Inferior parietal cortex (tissue), 1 donor: Measurements from ENCODE around the gene ADAMTS17.
A peak's percentile ranks its signal among the peaks of the same experiment; 100 is the strongest.

ENCODE experiments used
- DNase-seq: peaks from one replicate; pipeline ENCODE4 v3.0.0-alpha.2; 2016; ENCODE audit errors: extremely low spot score

ADAMTS17 gene, protein sequence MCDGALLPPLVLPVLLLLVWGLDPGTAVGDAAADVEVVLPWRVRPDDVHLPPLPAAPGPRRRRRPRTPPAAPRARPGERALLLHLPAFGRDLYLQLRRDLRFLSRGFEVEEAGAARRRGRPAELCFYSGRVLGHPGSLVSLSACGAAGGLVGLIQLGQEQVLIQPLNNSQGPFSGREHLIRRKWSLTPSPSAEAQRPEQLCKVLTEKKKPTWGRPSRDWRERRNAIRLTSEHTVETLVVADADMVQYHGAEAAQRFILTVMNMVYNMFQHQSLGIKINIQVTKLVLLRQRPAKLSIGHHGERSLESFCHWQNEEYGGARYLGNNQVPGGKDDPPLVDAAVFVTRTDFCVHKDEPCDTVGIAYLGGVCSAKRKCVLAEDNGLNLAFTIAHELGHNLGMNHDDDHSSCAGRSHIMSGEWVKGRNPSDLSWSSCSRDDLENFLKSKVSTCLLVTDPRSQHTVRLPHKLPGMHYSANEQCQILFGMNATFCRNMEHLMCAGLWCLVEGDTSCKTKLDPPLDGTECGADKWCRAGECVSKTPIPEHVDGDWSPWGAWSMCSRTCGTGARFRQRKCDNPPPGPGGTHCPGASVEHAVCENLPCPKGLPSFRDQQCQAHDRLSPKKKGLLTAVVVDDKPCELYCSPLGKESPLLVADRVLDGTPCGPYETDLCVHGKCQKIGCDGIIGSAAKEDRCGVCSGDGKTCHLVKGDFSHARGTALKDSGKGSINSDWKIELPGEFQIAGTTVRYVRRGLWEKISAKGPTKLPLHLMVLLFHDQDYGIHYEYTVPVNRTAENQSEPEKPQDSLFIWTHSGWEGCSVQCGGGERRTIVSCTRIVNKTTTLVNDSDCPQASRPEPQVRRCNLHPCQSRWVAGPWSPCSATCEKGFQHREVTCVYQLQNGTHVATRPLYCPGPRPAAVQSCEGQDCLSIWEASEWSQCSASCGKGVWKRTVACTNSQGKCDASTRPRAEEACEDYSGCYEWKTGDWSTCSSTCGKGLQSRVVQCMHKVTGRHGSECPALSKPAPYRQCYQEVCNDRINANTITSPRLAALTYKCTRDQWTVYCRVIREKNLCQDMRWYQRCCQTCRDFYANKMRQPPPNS

DNA sequence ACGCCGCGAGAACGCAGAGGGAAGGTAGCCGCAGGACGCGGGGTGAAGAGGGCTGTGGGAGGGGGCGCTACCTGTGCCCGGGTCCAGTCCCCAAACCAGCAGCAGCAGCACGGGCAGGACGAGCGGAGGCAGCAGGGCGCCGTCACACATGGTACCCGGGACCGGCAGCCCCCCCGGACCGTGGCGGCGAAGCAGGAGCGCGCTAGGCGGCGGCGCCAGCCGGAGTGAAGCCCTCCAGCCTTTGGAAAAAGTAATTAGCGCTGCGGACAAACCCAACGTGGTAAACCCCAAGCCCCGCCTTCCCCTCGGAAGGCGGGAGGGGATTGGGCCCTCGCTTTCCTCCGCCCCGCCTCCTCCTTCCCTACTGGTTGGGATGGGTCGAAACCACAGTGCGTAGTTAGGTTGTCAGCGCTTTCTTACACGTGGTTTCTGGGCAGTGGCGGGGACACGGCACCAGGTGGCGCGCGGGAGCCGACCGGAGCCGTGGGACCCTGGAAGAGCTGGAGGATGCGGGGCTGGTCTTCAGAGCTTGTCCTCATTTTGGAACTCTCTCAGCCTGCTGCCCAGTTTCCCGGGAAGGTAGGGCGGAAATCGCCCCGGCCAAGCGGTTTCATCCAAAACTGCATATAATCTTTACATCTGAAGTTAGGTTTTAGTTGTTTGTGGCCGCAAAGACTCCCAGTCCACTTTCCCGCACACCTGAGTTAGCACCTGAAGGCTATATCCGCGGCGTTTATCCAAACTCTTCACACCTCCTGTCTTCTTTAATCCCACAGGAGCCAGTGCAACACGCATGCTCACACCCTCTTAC, at the start of gene ADAMTS17:
Gene ADAMTS17 (minus strand): TSS at position 226 of the 811 bp plus-strand sequence. CDS start 76 bp downstream, at position 150.
- DNase-seq: peak; percentile 94

DNA sequence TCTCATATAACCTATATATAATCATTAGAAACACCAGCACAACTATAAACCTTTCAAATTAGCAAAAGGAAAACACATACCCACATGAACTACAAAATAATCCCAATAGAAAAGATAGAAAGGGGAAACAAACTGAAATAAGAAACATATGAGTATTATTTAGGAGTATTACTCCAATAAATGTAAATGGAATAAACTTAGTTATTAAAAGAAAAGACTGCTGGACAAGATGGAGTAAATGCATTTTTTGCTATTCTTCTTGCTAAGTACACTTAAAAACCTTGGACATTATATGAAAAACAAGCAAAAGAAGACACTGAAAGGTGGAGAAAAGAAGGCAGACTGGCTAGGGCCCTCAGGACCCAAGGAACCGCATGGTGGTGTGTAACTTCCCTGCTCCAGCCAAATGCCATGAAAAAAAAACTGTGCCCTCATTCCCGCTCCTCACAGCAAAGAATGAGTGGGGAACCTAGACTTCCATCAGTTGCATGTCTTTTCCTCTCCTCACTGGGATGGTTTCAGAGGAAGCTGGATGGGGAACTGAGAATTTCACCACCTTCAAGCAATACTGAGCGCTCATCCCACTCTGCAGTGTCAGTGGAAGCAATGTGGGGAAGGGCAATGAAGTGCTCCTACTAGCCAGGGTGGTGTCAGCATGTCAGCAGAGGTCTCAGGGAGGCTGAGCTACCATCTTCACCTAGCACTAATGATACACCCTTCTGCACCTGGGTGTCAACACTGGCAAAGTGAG, 43.7 kb upstream of the ADAMTS17 start:
- no peak for DNase-seq

DNA sequence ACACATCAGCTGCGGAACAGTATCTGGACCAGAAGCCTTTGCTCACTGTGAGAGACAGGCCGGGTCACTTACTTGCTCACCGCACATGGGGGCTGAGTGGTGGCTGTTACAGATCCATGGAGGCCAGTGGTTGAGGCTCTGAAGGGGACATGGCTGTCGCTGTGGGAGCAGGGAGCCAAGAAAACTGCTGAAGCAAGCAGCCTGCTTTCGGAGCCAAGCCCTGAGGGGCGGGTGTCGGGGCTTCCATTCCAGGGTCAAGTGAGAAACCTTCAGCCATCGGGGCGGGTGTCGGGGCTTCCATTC, 42.3 kb upstream of the ADAMTS17 start:
- DNase-seq: no peak

DNA sequence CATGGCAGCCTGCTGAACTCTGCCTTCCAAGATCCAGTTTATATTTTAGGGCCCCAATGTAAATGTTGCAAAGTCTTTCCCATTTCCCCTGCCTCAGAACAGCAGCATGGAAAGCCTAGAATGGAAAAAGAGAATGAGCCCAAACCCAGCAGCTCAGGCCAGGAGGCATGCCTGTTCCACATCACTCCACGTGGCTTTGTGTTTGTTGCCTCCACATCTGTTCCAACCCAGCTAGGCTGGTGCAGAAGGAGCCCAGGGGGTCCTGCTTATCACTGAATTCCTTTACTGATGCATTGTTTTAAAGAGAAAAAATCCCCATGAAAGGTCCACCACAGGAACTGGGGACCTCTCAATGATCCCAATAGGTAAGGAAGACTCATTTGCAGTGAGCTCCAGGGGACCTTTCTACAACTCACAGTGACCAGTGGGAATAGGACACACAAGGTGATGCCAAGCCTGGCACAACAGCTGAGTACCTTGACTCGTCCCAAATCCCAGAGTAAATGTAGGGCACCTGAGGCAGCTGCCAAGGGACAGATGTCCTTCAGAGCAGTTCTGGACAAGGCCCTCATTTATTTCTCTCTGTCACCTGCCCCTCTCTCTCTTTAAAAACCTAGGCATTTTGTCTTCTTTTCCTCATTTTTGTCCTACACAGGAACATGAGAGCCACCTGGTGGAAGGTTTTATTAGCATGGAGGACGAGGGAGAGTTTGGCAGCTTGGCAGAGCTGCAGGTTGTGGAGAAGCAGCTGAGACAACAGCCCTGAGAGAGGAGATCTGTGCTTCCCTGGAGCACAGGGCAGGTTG, 41.7 kb upstream of the ADAMTS17 start:
- DNase-seq: peak; percentile 46

DNA sequence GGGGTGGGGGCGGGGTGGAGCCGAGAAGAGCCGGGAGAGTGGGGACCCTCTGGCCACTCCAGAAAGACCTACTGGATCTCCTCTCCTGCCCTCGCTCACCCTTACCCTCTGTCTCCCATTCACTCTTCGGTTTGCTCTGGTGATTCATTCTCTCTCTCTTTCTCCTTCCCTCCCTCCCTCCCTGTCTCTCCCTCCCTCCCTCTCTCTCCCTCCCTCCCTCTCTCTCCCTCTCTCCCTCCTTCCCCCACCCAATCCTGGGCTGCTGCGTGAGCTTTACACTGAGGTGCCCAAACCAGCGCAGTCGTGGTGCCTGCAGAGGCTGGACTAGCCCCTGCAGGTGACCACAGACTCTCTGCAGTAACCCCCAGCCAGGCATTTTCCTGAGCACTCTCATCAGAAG, 32.2 kb upstream of the ADAMTS17 start:
- no peak for DNase-seq

DNA sequence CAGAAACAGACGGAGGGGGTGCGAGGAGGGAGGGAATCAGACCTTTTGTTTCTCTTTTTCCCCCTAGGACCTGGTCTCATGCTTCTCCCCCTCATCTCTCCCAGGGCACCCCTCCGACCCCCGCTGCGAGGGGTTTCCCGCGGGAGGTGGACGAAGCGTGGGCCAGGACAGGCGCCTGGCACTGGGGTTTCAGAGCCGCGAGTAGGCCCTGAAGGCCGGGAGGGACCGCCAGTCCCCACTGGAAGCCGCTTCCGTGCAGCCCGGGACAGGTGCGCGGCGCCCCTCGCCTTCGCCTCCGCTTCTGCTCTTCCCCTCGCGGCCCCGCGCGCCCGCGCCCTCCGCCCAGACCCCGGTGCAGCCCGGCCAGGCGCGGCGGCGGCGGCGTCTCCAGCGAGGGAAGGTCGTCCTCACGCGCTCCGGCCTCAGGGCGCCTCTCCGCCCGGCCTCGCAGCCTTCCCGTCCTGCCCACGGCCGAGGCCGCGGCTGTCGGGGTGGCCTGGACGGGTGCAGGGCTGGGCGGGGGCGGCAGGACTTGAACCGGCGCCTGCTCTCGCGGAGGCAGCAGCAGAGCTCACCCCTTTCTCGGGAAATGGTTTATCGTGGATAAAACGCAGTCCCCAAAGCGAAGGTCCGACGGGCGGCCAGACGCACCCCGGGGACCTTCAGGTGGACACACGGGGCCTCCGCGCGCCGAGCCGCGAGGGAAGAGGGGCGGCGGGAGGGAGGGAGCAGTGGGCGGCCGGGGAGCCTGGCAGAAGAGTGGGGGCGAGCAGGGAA, 31.5 kb upstream of the ADAMTS17 start:
- DNase-seq: no peak

DNA sequence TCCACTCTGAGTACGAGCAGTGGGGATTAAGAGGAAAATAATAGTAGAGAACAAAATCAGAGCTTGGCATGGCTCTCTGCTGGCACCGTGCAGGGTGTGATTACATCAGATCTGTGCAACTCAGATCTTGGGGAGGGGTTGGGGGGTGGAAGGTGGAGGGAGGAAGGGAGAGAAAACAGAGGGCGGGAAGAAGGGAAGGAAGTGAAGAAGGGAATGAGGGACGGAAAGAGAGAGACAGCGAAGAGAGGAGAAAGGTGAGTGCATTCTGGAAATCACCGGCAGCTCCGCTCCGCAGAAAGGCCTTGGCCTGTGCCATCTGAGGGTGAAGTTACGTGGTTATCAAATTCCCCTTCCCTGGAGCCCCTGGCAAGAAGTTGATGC, 31.0 kb upstream of the ADAMTS17 start:
- no peak for DNase-seq

DNA sequence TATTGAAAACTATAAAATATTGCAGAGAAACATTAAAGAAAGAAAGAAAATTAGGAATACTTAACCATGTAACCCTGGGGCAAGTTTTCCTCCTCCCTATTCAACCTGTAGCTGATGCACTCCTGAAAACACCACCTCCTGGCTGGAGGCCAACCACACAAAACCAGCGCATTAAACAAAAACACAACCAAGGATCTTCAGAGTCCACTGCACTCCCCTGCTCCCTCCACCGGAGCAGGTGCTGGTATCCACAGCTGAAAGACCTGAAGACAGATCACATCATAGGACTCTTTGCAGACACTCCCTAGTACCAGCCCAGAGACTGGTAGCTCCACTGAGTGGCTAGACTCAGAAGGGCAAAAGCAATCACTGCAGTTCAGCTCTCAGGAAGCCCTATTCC, 13.6 kb upstream of the ADAMTS17 start:
- no peak for DNase-seq

DNA sequence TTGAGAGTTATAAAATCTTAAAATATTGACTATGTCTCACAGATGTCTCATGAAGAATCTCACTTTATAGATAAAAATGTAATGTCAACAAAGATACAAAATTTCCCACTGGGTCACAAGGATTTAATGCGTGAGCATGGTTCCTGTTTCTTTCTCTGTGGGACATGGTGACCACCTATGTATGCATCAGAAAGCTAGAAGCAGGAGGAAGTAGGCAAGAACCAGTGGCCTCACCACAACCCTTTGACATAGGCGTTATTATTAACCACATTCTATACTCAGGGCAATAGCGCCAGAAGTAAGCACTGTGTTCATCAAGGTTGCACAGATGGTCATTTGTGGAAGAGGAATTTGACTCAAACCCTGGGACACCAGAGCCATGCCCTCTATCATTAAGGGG, 11.7 kb upstream of the ADAMTS17 start:
- DNase-seq: no peak

DNA sequence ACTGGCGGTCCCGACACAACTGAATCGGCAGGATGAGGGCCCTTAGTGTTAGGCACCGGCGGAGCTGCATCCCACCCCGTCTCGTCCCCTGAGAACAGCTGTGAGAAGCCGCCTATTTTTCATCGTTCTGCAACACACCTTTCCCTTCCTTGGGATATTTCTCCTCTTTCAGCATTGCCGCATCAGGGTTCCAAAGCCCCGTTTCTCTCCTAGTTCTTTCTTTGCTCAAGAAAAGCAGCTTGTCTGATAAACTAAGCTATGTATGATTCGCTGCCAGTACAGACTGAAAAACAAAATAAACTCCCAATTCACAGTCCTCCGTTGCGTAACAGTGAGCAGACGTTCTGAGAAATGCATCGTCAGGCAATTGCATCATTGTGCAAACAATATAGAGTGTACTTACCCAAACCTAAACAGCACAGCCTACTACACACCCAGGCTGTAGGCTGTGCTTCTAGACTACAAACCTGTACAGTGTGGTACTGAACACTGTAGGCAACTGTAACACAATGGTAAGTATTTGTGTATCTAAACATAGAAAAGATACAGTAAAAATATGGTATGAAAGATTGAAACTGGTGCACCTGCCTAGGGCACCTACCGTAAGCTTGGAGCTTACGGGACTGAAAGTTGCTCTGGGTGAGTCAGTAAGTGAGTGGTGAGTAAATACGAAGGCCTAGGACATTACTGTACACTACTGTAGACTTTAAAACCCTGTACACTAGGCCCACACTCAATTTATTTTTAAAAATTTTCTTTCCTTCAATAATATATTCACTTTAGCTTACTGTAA, 8.9 kb upstream of the ADAMTS17 start:
- peak; percentile 57 for DNase-seq

DNA sequence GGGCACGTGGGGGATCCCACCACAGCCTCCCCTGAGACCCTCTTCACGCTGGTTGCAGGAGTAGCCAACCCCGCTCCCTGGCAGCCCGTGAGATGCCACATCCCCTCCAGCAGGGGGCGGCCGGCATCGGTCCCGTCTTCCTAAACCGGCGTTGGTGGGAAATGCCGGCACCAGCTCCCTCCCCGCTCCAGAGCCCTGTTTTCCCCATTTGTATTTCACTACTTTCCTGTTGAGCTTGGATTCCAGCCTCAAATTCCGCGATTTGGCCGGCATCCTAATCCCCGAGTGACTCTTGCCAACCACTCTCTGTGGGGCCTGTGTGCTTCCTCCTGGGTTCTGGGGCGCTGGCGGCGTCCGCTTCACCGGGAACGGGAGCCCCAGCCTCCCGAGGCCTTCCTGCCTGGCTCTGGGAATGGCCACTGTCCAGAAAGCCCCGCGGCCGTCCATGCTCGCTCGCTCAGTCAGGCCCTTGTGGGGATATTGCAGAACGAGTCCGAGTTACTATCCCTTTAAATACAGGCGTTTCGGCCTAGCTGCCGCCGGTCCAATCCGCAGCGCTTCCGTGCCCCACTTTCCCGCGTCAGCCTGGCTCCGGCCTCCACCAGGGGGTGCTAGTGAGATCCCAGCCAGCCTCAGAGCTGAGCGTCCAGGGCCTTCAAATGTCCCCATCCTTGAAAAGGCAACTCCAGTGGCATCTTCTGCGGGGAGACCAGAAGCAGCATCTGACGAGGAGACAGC, 8.1 kb upstream of the ADAMTS17 start:
- peak; percentile 94 for DNase-seq

DNA sequence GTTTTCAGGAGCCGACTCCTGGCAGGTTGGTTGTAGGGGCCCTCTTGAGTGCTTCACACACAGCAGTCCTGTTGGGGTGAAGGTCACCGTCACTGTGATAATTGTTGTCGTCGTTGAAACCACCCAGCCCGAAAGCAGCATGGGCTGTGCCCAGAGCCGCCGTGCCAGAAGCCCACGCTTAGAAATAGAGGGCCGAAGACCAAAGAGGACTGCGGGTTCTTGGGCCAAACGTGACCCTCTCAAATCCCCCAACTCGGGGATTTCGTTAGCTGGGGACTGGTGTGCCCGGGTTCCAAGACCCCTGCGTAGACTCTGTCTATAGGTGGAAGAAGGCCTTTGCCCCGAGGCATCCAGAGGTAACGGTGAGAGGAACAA, 7.5 kb upstream of the ADAMTS17 start:
- no peak for DNase-seq

DNA sequence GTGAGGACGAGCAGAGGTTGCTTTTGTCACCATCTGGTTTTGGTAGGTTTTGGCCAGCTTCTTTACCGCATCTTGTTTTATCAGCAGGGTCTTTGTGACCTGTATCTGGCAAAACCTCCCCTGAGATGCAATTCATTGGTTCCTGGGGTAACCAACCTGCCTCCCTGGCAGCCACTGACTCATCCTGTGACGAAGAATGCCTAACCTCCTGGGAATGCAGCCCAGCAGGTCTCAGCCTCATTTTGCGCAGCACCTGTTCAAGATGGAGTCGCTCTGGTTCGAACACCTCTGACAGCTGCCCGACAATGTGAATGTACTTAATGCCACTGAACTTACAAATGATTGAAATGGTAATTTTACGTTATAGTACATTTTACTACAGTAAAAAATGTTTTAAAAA, 6.8 kb upstream of the ADAMTS17 start:
- no peak for DNase-seq

DNA sequence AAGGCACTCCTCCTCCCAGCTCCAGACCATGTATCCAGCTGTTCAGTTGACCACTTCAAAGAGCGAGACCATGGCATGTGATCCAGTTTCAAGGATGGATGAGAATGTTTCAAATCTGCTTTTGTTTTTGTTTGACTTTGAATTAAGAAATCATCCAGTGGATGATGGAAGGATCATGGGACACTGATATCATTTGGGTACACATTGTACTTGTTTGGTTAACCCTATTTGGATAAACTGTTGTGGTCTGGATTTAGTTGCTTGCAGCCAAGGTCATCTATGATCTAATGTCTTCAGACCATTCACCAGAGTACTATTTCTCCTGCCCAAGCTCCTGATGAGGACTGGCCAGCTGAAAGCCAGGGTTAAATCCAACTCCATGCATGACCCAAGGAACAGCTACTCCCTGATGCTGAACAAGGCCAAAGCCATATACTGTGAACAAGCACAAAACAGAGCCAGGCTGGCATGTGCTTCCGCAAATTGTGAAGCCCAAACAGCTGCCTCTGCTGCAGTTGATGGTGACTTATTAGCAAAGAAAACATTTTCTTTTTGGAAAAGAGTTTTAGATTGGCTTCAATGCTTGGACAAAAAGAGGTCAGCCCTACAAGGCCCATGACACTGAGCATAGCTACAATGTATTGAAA, 5.2 kb upstream of the ADAMTS17 start:
- no peak for DNase-seq

DNA sequence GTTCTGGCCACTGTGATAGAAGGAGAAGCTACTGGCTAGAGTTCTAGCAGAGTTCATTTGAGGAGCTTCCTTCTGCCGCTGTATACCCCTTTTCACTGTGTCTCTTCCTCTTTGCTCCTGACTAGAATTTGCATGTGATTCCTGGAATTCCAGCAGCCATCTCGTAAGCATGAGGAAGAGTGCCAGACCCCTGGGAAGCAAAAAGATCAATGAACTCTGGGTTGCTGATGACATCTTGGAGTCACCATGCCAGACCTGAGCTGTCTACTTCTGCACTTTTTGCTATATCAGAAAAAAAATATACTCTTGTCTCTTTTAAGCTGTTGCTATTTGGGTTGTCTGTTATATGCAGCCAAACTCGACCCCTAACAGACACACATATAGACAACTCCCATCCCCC, 3.7 kb upstream of the ADAMTS17 start:
- no peak for DNase-seq

DNA sequence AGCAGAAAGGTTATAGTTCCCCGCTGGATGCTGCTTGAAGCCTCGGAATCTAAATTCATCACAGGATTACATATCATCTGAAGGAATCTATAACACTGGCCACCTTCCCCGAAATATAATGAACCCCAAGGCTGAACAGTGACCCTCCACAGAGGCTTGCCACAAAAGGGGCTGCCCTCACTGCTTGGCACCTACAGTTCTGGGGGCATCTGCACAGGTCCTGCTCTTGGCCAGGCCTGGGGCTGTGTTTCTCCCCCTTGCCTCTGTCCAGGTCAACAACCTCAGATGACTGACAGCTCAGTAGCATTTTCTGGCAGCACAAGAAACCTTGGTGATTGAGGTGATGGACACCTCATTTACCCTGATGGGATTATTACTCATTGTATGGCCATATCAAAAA, 1.5 kb upstream of the ADAMTS17 start:
- no peak for DNase-seq

DNA sequence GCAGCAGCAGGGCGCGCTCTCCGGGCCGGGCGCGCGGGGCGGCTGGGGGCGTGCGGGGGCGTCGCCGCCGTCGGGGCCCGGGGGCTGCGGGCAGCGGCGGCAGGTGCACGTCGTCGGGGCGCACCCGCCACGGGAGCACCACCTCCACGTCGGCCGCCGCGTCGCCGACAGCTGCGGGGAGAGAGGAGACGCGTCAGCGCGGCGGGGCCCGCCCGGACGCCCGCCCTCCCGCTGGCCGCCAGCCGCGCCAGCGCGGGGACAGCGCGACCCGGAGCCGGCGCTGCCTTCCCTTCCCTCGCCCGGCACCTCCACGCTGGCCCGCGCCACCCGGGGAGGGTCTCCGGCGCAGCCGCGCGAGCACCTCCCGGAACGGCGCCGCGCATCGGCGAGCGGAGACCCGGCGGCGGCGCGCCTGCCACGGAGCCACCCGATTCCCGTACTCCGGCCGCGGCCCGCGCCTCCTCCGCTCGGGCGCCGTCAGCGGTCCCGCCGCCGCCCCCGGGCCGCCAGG, 481 bp downstream of the ADAMTS17 start:
- DNase-seq: no peak
